HG03354 (cell line): ENCODE results near the gene ZBTB20.
A peak's percentile ranks its signal among the peaks of the same experiment; 100 is the strongest.
"Not testable (repeated sequence)": the region's sequence is repeated elsewhere in the genome, so short reads cannot be mapped to it uniquely, and the experiment has no call there.

Experiments
- ATAC-seq: cut with Tn5 transposase; IDR thresholded peaks from one replicate; pipeline ENCODE4 v1.9.1; 2021; ENCODE audit warnings: mild to moderate bottlenecking; ENCODE audit not compliant: unreplicated experiment, poor library complexity, severe bottlenecking

ZBTB20 gene

GRCh38 chr3:114855839-114856238 lies 291.2 kb downstream of the ZBTB20 start:
- ATAC-seq, result no peak

GRCh38 chr3:114852966-114853365 lies 294.1 kb downstream of the ZBTB20 start:
- no peak for ATAC-seq

DNA sequence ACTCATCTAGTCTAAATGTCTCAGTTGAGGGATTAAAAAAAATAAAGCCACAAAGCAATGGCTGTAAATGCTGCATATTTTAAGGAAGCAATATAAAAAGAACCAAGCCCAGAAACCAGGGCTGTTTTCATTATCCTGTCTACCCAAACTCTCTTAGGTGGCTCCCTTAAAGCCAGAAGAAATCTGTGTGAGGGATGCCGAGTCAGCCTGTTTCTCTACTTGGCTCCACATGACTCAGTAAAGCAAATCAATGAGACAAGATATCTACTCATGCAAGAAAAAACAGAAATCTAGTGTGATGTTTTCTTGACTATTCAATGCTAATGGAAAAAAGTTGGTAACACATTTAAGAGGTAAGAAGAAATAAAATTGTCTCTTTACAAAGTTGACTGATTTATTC lies 296.2 kb downstream of the ZBTB20 start:
- no peak for ATAC-seq

GRCh38 chr3:114848643-114849350 lies 298.3 kb downstream of the ZBTB20 start:
- no peak for ATAC-seq

DNA sequence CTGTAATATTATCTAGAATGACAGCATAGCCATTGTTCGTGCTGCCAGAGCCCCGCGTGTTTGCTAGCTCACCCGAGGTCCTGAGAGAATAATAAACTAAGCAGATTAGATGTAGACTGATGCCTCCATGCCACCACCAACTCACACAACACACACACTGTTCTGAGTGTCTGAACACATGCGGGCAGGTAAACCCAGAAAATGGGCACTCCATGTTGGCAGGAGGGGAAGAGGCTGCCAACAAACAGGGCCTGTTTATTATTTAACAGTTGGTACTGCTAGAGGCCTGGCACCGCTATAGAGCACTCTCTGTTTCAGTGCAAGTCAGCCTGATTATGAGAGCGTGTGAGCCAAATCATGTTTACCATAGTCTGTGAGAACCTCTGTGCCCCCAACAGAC lies 299.0 kb downstream of the ZBTB20 start:
- no peak for ATAC-seq

DNA sequence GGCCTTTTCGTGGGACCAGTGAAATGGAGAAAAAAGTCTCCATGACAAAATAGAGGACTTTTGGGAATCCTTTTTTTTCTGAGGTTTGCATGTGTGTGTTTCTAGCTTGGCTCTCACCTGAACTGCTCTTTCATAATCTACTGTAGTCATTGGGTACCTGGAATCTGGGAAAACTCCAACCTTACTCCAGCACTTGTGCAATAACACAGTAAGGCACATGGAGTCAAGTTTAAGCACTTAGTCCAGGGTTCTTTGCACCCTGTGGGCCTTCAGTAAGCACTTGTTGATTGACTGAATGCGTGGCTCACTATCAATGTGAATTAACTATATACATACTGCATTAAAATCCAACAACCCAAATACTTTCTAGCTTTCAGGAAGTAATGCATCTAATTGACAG lies 299.5 kb downstream of the ZBTB20 start:
- no peak for ATAC-seq

DNA sequence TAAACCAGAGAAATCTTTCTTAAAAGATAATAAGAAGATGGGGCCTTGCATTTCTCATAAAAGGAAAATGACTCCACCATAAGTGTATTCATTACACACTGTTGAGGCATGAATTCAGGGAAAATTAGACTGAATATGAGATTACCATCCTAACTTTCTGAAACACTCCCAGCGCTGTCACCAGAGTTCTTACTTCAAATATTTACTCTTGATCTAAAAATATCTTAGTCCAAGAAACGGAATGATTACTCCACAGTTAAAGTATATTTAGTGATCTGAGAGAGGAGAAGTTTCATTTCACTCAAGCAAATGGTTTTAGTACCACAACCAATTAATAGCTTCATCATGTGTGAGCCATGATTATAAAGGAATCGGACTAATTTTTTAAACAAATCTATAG lies 300.3 kb downstream of the ZBTB20 start:
- ATAC-seq, result no peak

DNA sequence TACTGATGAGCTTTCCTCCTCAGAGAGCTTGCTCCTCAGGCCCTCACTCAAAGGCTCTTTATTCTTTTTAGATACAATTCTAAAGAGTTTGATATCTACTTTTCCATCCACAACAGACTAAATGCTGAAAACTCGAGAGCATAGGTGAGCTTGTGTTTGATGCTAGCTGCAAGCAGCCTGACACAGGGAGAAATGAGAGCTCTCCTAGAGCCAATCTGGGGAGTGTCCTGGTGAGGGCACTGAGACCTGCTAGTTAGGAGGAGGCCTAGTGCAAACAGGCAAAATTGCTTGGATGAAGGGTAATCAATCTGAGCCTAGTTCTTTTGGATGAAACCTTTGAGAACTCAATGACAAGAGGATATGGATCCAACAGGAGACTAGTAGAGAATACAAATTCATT lies 300.8 kb downstream of the ZBTB20 start:
- no peak for ATAC-seq

GRCh38 chr3:114841515-114841914 lies 305.6 kb downstream of the ZBTB20 start:
- no peak for ATAC-seq

DNA sequence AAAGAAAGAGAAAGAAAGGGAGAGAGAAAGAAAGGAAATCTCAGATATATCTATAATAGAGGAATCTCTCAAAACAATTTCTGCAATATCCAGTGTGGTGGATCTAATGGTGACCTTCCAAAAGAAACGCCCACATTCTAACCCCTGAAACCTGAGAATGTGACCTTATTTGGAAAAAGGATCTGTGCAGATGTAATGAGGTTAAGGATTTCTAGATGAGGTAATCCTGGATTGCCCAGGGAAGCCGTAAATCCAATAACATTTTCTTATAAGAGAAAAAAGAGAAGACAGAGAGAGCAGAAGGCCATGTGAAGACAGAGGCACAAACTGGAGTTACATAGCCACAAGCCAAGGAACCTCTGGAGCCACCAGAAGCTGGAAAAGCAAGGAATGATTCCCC lies 307.6 kb downstream of the ZBTB20 start:
- no peak for ATAC-seq

DNA sequence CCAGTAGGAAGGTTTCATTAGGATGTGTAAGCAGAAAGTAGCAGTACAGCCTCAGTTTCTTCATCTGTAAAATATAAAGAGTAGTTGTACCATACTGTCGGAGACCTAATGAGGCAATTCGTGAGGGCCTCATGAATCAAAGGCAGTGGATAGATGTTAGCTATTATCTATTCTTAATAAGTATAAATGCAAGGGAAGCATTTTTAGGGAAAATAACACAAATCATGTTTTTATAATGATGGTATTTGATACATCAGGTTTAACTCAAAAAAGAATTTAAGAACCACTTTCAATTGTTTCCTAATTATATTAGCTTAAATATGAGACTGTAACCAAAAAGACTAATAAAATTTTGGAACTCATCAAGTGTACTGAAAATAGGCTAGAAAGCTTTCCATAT lies 309.1 kb downstream of the ZBTB20 start:
- no peak for ATAC-seq

GRCh38 chr3:114834175-114834940 lies 312.7 kb downstream of the ZBTB20 start:
- ATAC-seq, result no peak

- no peak for ATAC-seq
Measured at GRCh38 chr3:114831861-114832260, 315.2 kb downstream of the ZBTB20 start.

GRCh38 chr3:114830652-114831051 lies 316.4 kb downstream of the ZBTB20 start:
- no peak for ATAC-seq

DNA sequence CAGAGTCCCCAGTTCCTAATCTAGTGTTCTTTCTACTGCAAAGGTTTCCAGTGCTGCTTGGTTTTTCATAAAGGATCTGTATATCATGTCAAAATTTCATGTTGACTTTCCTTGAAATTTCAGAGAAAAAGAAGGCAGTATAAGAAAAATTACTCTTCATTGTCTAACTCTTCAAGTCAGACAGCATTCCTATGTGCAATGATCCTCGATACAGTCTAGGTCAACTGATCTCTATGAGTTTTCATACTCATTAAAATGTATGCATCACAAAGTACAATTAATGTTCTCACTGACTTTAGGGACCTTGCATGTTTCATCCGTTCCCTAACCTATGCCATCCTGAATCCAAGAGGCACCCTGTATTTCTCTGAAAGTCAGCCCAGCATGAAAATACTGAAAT lies 317.3 kb downstream of the ZBTB20 start:
- ATAC-seq, result no peak

DNA sequence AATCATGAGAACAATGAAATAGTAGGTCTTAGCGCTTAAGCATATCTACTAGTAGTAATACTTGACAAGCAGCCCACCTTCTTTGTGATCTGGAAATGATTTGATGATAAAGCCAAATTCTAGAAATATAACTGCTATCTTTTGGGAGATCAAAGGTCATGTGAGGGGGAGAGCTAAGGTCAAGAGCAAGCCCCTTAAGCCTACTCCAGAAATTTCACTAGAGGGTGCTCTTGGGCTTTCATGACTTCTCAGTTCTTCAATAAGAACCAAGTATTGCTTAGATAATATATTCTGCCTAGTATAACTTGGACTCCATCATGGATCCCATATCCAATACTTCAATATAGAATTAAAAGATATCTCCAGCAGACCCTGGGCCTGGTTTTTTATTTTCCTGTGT lies 319.6 kb downstream of the ZBTB20 start:
- peak; percentile 86 for ATAC-seq

DNA sequence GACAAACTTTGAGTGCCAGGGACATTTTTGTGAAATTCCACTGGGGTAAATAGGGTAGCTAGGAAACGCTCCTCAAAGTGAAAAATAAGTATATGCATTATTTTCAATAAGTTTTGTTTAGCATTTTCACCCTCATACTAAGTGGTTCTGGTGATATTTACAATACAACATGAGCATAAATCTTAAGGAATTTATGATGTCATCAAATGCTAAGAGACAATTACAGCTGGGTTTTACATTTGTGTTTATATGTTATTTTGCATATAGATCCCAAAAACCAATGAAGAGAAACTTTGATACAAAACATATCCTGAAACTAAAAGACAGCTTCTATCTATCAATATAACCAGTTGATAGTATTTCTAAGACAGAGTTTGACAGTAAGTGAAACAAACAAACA lies 323.1 kb downstream of the ZBTB20 start:
- no peak for ATAC-seq

GRCh38 chr3:114823061-114823460 lies 324.0 kb downstream of the ZBTB20 start:
- no peak for ATAC-seq

GRCh38 chr3:114816052-114816451 lies 331.0 kb downstream of the ZBTB20 start:
- no peak for ATAC-seq

DNA sequence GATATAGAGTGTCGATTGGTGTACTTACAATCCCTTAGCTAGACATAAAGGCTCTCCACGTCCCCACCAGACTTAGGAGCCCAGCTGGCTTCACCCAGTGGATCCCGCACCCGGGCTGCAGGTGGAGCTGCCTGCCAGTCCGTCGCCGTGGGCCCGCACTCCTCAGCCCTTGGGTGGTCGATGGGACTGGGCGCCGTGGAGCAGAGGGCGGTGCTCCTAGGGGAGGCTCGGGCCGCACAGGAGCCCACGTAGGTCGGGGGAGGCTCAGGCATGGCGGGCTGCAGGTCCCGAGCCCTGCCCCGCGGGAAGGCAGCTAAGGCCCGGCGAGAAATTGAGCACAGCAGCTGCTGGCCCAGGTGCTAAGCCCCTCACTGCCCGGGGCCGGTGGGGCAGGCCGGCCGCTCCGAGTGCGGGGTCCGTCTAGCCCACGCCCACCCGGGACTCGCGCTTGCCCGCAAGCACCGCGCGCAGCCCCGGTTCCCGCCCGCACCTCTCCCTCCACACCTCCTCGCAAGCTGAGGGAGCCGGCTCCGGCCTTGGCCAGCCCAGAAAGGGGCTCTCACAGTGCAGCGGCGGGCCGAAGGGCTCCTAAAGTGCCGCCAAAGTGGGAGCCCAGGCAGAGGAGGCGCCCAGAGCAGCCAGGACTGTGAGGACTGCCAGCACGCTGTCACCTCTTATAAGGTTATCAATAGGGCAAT lies 334.4 kb downstream of the ZBTB20 start:
- ATAC-seq, result not testable (repeated sequence)
